Head of caudate nucleus (tissue), 42 donors: ENCODE data around the gene YJEFN3.

Source experiments
- DNase-seq, 42 donors: peaks; one replicate each; pipeline versions ENCODE4 v3.0.0 to v3.0.0-alpha.2; 2020 to 2021; ENCODE audit warnings: mixed read lengths in 7 of 42
- intact Hi-C: fragments of 100-400 bp; cut with DNase I; formaldehyde crosslinking; loops from one replicate; pipeline ENCODE4 v1.15.0; 2022

YJEFN3 gene

GRCh38 chr19:19493841-19494546 is 34.7 kb upstream of the YJEFN3 start:
- intact Hi-C loops: no loop called here
- DNase-seq: peak in 31 of 42 donors; percentile 31 to 80 (median 51)

GRCh38 chr19:19495614-19496603 is 32.8 kb upstream of the YJEFN3 start:
- intact Hi-C loops: no loop called here
- no peak for DNase-seq

GRCh38 chr19:19498255-19498991 is 30.3 kb upstream of the YJEFN3 start:
- no peak for DNase-seq
- intact Hi-C loops: no loop called here

- intact Hi-C loops: no loop called here
- no peak for DNase-seq
Measured at GRCh38 chr19:19499272-19499995, 29.3 kb upstream of the YJEFN3 start.

GRCh38 chr19:19500975-19501644 is 27.6 kb upstream of the YJEFN3 start:
- no peak for DNase-seq
- intact Hi-C loops: no loop called here

GRCh38 chr19:19501798-19502197 is 26.9 kb upstream of the YJEFN3 start:
- DNase-seq: no peak
- intact Hi-C loops: no loop called here

GRCh38 chr19:19502281-19502680 is 26.4 kb upstream of the YJEFN3 start:
- no peak for DNase-seq
- intact Hi-C loops: no loop called here

GRCh38 chr19:19502808-19503602 is 25.7 kb upstream of the YJEFN3 start:
- DNase-seq: no peak
- intact Hi-C loops: no loop called here

- DNase-seq: no peak
- intact Hi-C loops: no loop called here
Measured at GRCh38 chr19:19504754-19505668, 23.7 kb upstream of the YJEFN3 start.

- intact Hi-C loops: no loop called here
- DNase-seq: no peak
Measured at GRCh38 chr19:19505669-19506326, 22.9 kb upstream of the YJEFN3 start.

GRCh38 chr19:19506592-19506991 is 22.1 kb upstream of the YJEFN3 start:
- intact Hi-C loops: no loop called here
- no peak for DNase-seq

- no peak for DNase-seq
- intact Hi-C loops: no loop called here
Measured at GRCh38 chr19:19507354-19507753, 21.4 kb upstream of the YJEFN3 start.

GRCh38 chr19:19508217-19508616 is 20.5 kb upstream of the YJEFN3 start:
- intact Hi-C loops: no loop called here
- no peak for DNase-seq

- intact Hi-C loops: no loop called here
- no peak for DNase-seq
Measured at GRCh38 chr19:19510432-19510831, 18.3 kb upstream of the YJEFN3 start.

- no peak for DNase-seq
- intact Hi-C loops: no loop called here
Measured at GRCh38 chr19:19513682-19514081, 15.0 kb upstream of the YJEFN3 start.

GRCh38 chr19:19514215-19514657 is 14.5 kb upstream of the YJEFN3 start:
- intact Hi-C loops: no loop called here
- peak in 39 of 42 donors; percentile 29 to 83 (median 65) for DNase-seq
